ENCODE data around the gene MND1.

DNA sequence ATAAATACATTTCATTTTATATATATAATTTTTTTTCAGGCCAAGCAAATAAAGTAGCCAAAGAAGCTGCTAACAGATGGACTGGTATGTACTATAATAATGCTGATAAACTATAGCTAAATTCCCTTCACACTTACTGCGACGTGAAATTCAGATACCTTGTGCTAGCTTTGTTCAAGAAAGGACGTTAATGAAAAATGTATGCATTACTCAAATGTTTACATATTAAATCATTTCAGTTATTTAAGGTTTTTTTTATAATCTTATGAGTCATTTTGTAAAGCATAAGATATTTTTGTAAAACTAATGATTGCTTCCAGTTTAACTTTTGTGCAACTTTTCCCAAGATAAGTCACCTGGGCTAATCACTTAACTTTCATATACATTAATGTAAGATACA, 64.4 kb downstream of the MND1 start:
- TF ChIP-seq POLR2AphosphoS5 (IDR thresholded peaks at IDR 0.05; ENCODE audit: low read depth, low read length), result no peak
- TF ChIP-seq, protein P1, sequence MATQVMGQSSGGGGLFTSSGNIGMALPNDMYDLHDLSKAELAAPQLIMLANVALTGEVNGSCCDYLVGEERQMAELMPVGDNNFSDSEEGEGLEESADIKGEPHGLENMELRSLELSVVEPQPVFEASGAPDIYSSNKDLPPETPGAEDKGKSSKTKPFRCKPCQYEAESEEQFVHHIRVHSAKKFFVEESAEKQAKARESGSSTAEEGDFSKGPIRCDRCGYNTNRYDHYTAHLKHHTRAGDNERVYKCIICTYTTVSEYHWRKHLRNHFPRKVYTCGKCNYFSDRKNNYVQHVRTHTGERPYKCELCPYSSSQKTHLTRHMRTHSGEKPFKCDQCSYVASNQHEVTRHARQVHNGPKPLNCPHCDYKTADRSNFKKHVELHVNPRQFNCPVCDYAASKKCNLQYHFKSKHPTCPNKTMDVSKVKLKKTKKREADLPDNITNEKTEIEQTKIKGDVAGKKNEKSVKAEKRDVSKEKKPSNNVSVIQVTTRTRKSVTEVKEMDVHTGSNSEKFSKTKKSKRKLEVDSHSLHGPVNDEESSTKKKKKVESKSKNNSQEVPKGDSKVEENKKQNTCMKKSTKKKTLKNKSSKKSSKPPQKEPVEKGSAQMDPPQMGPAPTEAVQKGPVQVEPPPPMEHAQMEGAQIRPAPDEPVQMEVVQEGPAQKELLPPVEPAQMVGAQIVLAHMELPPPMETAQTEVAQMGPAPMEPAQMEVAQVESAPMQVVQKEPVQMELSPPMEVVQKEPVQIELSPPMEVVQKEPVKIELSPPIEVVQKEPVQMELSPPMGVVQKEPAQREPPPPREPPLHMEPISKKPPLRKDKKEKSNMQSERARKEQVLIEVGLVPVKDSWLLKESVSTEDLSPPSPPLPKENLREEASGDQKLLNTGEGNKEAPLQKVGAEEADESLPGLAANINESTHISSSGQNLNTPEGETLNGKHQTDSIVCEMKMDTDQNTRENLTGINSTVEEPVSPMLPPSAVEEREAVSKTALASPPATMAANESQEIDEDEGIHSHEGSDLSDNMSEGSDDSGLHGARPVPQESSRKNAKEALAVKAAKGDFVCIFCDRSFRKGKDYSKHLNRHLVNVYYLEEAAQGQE (IDR thresholded peaks at IDR 0.05; ENCODE audit: insufficient read depth in 1 of 2, low read depth in 2 of 2, low read length in 2 of 2), result no peak
